GM23338 (cell line): Measurements from ENCODE around the gene MTCL1.

Source experiments
- CREB1 ChIP-seq: fragments of 250-450 bp; sonication (Bioruptor Pico); IDR thresholded peaks from 2 replicates; pipeline ENCODE4 v1.5.0; 2020; ENCODE audit warnings: low read depth, mild to moderate bottlenecking, moderate library complexity
- EZH2 ChIP-seq: fragments of 200-600 bp; sonication (generic); IDR thresholded peaks from one replicate; pipeline ENCODE4 v1.8.0; 2017; ENCODE audit warnings: antibody characterized with exemption, mild to moderate bottlenecking, low read depth; ENCODE audit not compliant: unreplicated experiment
- EZH2phosphoT487 ChIP-seq: fragments of 200-600 bp; sonication (generic); IDR thresholded peaks from one replicate; pipeline ENCODE4 v1.8.1; 2018; ENCODE audit warnings: antibody characterized with exemption; ENCODE audit not compliant: unreplicated experiment
- JUNB ChIP-seq: IDR thresholded peaks from one replicate; pipeline ENCODE4 v1.6.1; 2016; ENCODE audit warnings: antibody characterized with exemption; ENCODE audit not compliant: unreplicated experiment
- POLR2AphosphoS5 ChIP-seq: IDR thresholded peaks from 2 replicates; pipeline ENCODE4 v1.6.1; 2016; ENCODE audit warnings: antibody characterized with exemption, low read depth
- ZNF114 ChIP-seq: fragments of 250-450 bp; sonication (Bioruptor Pico); IDR thresholded peaks from 2 replicates; pipeline ENCODE4 v1.5.0; 2020; ENCODE audit warnings: mild to moderate bottlenecking, moderate library complexity
- ZNF331 ChIP-seq: fragments of 250-450 bp; sonication (Bioruptor Pico); IDR thresholded peaks from 2 replicates; pipeline ENCODE4 v1.5.0; 2020; ENCODE audit warnings: low read depth, mild to moderate bottlenecking, moderate library complexity
- TF ChIP-seq, protein P1 (sequence below), 2 experiments: fragments of 200-600 bp in 1 of 2; sonication (generic) in 1 of 2; conservative IDR thresholded peaks; 2 replicates each; pipeline versions ENCODE4 v1.5.1 to v1.6.1; 2016 to 2017; ENCODE audit warnings: antibody characterized with exemption in 2 of 2, low read depth in 2 of 2, mild to moderate bottlenecking in 2 of 2, moderate library complexity in 1 of 2

DNA sequence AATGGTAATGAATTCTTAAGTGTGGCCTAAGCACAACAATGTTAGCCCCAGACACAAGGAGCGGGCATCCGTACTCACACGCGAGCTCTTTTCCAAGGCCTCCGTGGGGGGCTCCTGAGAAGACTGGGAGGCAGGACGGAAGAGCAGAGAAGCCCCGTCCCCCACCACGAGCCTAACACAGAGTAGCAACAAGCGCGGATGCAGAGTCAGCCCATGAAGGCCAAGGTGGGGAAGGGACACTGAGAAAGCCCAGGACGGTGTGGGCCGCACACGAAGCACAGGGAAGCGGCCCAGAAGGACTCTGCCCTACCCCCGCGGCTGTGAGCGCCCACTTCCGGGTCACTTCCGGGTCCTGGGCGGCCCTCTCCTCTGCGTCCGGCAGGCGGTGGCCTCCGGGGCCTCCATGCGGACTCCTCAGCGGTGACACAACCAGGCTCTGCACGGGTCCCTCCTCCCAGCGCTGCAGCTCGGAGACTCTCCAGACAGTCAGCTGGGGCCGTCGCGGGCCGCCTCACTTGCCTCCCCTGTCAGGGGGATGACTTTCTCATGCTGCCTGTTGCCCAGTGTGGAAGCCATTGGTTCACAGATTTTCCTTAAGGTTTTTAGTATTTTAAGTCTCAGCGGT lies 151.5 kb downstream of the MTCL1 start:
- TF ChIP-seq, protein P1, sequence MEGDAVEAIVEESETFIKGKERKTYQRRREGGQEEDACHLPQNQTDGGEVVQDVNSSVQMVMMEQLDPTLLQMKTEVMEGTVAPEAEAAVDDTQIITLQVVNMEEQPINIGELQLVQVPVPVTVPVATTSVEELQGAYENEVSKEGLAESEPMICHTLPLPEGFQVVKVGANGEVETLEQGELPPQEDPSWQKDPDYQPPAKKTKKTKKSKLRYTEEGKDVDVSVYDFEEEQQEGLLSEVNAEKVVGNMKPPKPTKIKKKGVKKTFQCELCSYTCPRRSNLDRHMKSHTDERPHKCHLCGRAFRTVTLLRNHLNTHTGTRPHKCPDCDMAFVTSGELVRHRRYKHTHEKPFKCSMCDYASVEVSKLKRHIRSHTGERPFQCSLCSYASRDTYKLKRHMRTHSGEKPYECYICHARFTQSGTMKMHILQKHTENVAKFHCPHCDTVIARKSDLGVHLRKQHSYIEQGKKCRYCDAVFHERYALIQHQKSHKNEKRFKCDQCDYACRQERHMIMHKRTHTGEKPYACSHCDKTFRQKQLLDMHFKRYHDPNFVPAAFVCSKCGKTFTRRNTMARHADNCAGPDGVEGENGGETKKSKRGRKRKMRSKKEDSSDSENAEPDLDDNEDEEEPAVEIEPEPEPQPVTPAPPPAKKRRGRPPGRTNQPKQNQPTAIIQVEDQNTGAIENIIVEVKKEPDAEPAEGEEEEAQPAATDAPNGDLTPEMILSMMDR (conservative IDR thresholded peaks at IDR 0.05; ENCODE audit: low read depth in 2 of 2): no peak
- no peak for TF ChIP-seq EZH2phosphoT487
- TF ChIP-seq POLR2AphosphoS5: no peak
- TF ChIP-seq EZH2: no peak
- no peak for TF ChIP-seq JUNB
- TF ChIP-seq ZNF331 (CRISPR knock-in tag): no peak
- TF ChIP-seq ZNF114 (CRISPR knock-in tag): no peak
- no peak for TF ChIP-seq CREB1 (CRISPR knock-in tag)
